NCI-H345 treated with DMSO at 0.1 percent for 48 hours (cell line): ENCODE results near the gene PUS1.

Experiments
- DNase-seq: peaks from one replicate; lab custom pipeline; 2025; ENCODE audit not compliant: unreplicated experiment; lab: John Stamatoyannopoulos, UW

PUS1 gene

DNA sequence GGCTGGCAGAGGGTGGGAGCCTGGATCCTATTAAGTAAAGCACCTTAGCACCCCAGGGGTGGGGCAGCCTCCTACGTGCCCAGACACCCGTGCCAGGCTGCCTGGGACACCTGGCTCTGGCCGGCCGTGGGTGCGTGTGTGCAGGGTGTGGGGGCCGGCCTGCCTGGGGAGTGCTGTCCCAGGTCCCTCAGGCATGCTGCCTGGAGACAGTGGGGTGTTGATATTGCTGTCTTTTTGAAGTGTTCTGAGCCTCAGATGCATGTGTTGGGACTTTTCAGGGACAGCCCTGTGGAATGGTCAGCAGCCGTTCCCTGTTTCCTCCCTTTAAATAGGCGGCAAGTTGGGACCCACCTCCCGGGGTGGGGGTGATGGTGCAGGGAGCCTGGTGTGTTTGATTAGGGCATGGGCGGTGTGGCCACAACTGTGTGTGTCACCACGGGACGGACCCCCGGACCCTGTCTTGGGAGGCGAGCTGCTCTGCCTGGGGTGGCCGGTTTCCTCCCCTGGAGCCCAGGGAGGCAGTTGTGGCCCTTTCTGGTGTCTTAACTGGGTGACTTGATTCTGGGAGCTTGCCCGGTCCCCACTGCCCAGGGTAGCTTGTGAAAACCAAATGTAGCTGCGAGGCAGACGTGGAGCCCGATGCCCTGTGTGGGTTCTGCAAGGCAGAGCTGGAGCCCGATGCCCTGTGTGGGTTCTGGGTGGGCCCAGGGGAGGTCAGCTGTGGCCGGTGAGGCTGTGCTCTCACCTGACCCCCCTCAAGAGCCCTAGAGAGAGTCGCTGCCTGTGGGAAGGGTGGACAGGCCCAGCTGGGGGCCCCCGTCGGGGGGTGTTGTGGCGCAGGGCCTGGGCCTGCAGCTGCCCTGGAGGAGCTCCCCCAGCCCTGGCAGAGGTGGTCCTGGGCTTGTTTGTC lies 26.5 kb upstream of the PUS1 start:
- no peak for DNase-seq

DNA sequence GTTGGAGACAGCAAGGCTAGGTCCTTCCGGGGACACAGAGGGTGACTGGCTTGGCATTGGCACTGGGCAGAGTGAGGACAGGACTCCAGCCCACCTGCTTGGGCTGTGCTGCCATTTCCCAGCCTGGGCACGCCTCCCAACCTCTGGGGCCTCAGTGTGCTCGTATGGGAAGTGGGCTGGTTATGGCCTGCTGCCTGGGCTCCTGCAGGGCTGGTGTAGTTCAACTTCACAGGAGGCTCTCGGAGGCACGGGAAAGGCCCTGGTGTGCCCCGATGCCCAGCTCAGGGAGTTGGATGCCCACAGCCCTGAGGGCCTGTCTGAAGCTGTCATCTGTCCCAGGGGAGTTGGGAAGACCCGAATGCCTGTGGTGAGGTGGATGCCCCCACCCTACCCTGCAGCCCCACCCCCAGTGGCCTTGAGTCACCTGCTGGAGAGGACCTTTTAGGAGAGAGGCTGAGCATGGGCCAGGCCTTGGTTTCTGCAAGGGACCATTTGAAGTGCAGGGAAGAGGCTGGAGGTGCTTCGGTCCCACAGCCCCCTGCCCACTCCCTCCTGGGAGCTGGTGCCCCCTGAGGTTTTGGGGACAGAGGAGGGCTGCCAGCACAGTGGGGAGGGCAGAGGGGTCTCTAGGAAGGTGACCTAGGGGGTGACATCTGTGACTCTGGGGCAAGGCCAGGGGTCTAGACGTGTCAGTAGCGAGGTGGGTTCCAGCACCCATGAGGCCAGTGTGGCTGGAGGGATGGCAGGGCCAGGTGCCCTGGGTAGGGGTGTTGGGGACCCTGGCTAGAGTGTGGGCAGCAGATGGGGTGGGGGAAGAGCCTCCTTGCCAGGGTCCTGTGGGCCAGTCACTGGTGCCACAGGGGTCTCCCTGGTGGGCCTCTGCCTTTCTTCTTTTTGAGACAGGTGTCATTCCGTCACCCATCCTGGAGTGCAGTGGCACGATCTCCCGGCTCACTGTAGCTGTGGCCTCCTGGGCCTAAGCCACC lies 25.5 kb upstream of the PUS1 start:
- DNase-seq: no peak

DNA sequence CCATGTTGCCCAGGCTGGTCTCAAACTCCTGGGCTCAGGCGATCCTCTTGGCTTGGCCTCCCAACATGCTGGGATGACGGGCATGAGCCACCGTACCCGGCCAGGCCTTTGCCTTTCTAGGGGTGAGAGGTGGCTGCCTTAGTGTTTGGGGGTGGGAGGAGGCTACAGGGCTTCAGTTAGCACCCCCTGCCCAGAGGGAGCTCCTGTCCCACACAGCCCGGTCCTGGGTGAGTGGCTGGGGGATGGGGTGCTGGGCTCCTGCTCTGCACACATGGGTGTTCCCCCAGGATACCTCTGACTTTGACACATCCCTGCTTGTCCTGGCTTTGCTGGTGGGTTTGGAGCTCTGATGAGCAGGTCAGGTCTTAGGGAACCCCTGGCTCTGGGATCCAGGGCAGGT lies 24.7 kb upstream of the PUS1 start:
- DNase-seq: no peak

DNA sequence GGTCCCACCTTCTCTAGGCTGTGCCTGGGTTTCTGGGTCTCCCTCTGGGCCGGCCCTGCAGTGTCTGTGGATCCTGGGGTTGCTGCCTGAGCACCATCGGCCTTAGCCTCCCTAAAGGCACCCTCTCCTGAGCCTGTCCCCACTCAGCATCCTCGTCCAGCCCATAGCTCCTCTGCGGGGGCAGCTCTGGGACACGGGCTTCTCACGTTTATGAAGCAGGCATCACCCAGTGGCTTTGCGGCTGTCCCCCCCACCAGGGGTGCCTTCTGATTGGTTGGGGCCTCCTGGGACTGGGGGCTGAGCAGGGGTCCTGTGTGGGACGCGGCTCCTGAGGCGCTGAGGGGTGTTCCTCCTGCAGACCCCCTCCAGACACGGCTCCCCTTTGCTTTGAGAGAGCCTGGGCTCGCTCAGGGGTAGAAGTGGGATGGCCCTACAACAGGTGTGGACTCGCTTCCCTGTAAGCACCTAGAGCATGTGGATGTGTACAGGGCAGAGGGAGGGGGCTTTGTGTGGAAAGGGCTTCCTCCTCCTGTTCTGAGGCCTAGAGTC lies 23.9 kb upstream of the PUS1 start:
- no peak for DNase-seq

DNA sequence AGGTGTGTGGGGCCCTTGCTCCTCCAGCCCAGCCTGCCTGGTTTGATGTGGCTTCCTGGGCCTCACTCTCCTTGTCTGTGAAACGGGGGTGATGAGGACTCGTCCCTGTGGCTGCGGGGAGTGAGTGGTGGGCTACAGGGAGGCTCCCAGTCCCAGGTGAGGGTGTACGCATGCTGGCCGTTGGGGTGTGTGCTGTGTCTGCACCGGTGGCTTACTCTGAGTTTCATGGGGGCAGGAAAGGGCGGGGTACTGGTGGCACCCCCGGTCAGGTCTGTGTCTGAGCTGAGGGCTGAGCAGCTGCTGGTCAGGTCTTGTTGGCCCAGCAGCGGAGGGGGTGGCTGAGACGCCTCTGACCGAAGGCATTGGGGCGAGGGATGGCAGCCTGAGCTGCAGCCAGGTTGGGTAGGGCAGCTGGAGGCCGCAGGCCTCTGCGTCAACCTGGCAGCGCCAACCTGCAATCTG lies 23.4 kb upstream of the PUS1 start:
- no peak for DNase-seq

DNA sequence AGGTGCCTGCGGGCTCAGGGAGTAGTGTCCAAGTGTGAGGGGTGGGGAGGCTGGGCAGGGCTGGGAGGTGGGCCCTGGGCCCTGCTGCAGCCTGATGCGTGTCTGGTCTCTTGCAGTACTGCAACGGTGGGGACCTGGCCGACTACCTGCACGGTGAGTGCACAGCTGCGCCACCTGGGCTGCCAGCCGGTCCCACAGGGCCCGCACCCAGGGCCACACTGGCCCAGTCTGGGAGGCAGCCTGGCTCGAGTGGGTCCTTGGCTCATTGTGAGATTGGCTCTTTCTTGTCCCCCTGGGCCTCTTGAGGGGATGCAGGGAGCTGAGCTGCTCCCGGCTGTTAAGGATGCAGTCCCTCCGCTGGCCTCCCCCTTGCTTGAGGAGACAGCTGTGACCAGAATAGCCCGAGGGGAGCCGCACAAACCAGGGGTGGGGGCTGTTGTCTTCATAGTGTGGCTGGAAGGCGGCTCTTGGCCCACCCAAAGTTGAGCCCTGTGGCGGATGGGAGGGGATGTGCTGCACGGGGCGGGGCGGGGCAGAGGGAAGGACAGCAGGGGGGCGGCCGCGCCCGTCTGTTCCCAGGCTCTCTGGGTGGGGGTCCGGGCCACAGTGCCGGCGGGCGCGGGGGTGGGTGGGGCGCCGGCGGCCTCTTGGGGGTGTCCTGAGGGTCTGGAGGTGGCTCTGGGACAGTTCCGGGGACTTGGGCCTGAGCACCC lies 21.5 kb upstream of the PUS1 start:
- DNase-seq: no peak

DNA sequence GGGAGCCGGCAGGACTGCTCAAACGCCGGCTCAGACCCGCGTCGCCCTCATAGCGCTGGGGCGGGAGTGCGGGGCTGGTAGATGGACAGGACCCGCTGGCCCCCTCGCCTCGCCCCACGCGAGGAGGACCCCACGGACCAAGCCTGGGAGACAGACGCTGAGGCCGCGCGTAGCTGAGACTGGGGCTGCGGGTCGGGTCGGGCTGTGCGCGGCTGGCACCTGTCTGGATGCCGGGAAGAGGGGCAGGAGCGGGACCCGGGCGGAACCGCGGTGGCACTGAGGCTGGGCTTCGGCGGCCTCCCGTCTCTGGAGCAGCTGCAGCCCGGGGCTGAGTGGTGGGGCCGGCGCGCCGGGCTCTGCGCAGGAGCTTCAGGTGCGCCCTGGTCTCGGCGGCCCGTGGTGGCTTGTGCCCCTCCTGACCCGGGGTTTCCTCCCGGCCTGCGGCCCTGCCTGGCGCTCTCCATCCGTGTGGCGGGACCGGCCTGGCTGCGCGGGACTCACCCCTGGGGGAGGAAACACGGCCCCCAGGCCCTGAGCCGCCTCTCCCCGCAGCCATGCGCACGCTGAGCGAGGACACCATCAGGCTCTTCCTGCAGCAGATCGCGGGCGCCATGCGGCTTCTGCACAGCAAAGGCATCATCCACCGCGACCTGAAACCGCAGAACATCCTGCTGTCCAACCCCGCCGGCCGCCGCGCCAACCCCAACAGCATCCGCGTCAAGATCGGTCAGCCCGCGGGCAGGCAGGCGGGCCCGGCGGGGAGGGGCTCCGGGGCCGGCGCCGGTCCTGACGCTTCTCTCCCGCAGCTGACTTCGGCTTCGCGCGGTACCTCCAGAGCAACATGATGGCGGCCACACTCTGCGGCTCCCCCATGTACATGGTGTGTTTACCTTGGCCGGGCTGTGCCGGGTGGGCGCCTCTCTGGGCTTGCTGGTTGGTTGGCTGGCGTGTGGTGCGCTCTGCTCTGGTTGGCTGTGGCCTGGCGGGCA lies 20.7 kb upstream of the PUS1 start:
- DNase-seq: no peak

DNA sequence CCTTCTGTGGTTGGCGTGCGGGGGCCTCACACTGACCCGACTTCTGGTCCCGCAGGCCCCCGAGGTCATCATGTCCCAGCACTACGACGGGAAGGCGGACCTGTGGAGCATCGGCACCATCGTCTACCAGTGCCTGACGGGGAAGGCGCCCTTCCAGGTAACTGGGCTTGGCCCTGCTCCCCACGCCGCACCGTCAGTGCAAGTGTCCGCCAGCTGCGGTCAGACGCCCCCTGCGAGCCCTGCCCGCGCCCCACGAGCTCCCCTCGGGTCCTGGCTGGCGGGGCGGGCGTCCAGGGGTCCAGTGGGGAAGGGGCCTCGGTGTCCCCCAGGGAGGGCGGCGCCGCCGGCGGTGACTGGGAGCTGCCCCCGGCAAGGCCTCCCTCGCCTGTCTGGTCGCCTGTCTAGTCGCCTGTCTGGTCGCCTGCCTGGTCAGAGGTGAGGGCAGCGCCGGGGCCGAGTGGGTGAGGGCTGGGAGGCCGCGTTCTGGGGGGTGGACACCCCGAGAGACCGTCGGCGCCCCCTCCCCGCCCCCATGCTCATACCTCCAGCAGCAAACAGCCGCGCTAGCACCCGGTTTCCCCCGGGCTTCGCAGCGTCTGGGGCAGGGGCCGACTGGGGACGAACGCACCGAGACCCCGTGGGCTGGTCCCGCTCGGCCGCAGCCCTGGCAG lies 19.9 kb upstream of the PUS1 start:
- DNase-seq: no peak

DNA sequence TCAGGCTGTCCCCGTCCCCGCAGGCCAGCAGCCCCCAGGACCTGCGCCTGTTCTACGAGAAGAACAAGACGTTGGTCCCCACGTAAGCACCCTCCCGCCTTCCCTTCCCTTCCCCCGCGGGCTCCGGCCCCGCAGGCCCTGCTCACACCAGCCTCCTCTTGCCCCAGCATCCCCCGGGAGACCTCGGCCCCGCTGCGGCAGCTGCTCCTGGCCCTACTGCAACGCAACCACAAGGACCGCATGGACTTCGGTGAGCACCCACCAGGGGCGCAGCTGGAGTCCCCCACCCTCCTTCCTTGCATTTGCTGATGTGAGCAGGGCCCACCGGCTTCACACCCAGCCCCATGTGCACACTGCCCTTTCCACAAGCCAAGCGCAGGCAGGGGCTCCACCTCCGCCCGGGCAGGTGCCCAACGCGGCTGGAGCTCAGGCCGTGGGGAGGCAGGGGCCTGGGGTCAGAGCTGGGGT lies 19.3 kb upstream of the PUS1 start:
- DNase-seq: no peak

DNA sequence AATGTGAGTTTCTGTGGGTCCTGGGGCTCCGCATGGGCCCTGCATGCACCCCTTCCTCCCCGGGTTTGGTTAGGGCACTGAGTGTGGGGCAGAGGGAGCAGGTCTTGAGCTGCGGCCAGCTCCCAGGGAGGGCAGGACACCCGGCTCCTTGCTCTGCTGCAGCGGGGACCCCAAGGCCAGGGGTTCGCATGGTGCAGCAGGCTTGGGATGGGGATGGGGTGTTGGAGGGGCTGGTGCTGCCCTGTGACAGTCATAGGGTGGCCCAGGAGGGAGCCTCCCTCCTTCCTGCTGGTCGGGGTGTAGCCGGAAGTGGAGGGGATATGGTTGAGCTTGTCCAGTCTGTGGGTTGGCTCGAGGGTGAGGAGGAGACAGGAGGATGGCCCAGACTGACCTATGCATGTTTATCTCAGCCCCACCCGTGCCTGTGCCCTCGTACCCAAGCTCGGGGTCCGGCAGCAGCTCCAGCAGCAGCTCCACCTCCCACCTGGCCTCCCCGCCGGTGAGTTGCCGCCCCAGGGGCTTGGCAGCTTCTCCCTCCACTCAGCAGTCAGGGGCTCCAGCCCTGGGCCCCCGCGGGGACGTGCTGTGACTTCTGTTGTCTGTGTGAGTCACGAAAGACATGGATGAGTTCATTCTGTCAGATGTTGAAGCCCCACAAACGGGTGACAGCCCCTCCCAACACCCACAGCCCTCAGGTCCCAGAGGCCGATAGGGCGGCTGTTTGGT lies 18.6 kb upstream of the PUS1 start:
- no peak for DNase-seq

DNA sequence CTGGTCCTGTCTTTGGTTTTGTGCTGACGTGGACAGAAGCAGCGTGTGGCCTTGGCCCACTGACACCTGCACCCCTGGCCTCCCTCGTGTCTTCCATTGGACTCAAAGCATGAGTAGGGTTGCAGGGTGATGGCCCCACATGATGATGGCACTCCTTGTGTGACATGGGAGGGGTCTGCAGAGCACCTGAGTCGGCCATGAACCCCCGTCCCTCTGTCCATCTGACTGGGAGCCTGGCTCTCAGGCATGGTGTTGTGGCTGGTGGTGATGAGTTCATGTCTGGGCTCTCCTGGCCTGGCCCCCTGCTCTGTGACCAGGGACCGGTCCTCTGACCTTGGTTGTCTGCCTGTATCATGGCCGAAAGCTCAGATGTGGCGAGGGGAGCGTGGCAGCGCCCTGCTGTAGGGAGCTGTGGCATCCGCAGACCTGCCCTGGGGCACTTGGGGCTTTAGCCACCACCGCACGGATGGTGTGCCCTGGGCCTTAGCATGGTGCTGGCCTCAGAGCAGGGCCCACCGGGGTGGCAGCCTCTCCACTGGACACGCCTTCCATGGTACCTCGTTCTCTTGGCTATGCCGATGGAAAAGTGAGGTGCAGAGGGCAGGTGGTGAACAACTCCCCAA lies 17.9 kb upstream of the PUS1 start:
- DNase-seq: no peak

DNA sequence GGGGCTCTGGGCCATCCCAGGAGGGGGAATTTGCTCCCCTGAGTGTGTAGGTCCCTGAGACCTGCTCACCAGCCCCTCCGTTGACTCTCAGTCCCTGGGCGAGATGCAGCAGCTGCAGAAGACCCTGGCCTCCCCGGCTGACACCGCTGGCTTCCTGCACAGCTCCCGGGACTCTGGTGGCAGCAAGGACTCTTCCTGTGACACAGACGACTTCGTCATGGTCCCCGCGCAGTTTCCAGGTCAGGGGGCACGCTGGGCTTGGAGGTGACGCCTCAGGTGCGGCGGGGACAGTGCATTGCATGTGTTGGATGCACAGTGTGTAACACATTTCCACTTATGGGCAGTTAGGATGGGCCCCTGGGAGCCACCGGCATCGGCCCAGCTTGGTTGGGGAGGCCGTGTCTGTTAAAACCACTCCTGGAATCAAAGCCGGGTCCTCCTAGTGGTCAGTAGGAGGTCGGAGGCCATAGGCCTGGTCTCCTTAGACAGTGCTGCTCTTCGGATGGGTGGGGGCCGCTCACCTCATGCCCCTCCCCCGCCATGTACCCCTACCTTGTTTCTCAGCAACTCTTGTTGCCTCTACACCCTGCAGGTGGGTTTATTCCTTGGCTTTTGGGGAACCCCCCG lies 17.1 kb upstream of the PUS1 start:
- DNase-seq: no peak

DNA sequence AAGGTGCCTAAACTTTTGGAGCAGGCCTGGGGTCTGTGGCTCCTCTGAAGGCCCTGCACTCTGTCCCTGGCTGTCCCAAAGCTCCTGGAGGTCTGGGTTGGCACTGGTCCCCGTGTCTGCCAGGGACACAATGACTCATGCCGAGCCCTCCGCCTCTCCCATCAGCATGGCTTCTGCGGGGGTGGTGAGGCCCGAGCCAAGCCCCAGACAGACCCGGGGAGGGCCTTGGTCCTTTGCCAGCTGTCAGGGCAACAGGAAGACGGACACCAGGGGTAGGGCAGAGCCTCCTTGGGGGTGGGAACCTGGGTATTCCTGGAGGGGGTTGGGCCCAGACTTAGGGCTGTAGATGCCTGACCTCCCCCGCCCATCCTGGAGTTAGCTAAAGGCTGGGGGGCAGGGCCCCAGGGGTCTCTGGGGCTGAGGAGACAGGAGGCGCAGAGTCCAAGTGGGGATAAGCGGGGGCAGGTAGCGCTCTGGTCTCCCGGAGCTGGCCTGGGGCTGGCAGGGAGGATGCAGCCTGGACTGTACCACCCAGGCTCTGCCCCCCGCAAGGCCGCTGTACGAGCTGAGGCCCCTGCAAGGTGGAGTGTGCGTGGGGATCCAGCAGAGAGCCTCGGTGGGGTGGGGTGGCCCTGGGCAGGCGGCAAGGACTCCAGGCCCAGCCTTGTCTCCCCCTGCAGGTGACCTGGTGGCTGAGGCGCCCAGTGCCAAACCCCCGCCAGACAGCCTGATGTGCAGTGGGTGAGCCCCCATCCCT lies 16.4 kb upstream of the PUS1 start:
- no peak for DNase-seq

DNA sequence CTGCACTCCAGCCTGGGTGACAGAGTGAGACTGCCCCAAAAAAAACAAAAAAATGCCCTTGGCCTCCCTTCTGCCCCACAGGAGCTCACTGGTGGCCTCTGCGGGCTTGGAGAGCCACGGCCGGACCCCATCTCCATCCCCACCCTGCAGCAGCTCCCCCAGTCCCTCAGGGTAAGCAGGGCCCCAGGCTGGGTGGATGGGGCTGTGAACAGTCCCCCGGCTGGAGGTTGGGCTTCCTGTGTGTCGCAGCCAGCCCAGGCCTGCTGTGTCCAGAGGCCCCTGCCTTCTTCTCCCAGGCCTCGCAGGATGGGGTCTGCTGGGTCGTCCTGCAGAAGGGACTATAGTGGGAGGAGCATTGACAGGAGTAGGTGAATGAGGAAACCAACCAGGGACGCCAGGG lies 15.4 kb upstream of the PUS1 start:
- DNase-seq: no peak

DNA sequence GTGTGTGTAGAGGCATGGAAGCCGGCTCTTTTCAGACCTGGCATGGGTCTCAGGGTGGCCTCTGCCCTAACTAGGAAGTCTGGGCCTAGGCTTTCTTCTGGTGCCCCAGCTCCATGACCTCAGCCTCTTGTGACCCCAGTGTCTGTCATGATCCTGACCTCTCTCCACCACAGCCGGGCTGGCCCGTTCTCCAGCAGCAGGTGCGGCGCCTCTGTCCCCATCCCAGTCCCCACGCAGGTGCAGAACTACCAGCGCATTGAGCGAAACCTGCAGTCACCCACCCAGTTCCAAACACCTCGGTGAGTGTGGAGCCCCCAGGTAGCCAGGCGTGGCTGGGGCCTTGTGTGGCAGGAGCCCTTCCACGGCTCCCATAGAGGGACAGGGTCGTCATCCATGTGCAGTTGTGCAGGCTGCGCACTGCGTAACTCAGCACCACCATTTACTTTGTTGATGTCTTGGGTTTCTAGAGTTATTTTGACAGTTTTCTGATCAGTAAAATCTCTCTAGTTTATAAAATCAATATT lies 14.8 kb upstream of the PUS1 start:
- no peak for DNase-seq

DNA sequence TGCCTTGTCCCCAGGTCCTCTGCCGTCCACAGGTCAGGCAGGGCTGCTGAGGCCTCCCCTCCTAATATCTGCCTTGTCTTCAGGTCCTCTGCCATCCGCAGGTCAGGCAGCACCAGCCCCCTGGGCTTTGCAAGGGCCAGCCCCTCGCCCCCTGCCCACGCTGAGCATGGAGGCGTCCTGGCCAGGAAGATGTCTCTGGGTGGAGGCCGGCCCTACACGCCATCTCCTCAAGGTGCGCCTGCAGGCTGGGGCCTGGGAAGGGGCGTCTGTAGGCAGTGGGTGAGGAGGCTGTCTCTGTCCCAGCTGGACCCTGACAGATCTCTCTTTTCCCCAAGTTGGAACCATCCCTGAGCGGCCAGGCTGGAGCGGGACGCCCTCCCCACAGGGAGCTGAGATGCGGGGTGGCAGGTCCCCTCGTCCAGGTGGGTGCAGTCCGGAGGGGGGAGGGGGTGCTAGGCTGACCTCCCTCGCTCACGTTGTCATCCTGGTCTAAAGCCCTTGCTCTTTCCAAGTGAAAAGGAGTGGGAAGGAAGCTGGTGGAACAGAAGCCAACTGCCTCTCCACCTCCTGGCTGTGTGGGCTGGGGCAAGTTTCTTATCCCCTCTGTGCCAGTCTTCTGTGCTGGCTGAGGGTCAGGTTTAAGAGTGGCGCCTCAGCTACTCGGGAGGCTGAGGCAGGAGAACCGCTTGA lies 13.9 kb upstream of the PUS1 start:
- DNase-seq: no peak
